ENCODE measurements around the gene ADAP1. TPM values are rescaled to one million over a fixed set of nuclear protein-coding genes. Genes with fewer than 3 reads are reported as not detected.
A peak's percentile ranks its signal among the peaks of the same experiment; 100 is the strongest.

ADAP1 gene
- total and polyA plus RNA-seq, 2 donors from 2014 or later: 36.4 to 48.2 TPM

DNA sequence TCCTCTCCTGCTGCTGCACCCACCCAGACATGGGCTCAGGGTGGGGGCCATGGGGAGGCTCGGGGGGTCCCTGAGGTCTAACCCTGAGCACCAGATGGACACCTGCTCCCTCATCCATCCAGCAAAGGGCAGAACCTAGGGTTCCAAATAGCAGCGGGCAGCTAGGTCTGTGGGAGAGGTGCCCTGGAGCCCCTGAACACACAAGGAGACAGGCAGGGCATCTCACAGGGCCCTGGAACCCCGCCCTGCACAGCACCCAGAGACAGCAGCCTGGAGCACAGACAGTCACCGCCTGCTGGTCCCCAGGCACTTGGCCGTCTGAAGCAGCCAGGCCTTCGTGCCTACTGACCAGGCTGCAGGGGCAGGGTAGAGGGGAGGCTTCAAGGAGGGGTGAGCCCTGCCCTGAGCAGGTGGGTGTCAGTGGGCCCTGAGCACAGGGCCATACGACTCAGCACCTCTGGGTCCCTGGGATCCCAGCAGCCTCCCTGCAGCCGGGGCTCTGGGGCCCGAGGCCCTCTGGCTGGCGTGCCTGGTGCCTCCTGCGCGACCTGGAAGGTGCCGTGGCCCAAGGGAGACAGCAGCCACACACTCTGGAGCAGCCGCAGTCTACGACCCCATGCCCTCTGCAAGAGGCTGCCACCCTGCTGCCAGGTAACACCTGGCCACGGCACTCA, 39.8 kb downstream of the ADAP1 start:
- H3K9me3 ChIP-seq (ENCODE audit: control insufficient read depth in 2 of 3, insufficient read depth in 1 of 3, low read length in 3 of 3): no peaks in the 10 kb centered on the region
- TF ChIP-seq, protein P1, sequence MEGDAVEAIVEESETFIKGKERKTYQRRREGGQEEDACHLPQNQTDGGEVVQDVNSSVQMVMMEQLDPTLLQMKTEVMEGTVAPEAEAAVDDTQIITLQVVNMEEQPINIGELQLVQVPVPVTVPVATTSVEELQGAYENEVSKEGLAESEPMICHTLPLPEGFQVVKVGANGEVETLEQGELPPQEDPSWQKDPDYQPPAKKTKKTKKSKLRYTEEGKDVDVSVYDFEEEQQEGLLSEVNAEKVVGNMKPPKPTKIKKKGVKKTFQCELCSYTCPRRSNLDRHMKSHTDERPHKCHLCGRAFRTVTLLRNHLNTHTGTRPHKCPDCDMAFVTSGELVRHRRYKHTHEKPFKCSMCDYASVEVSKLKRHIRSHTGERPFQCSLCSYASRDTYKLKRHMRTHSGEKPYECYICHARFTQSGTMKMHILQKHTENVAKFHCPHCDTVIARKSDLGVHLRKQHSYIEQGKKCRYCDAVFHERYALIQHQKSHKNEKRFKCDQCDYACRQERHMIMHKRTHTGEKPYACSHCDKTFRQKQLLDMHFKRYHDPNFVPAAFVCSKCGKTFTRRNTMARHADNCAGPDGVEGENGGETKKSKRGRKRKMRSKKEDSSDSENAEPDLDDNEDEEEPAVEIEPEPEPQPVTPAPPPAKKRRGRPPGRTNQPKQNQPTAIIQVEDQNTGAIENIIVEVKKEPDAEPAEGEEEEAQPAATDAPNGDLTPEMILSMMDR (IDR thresholded peaks at IDR 0.05; ENCODE audit: borderline replicate concordance, extremely low read depth, insufficient read depth): no peak
- H3K9ac ChIP-seq (ENCODE audit: low read length in 3 of 3): no peak overlapping the region
- peaks cover 0 to 10% (median 5%) of the 10 kb centered on the region in 3 donors for H3K4me1 ChIP-seq (ENCODE audit: control insufficient read depth in 2 of 3, insufficient read depth in 2 of 3, low read depth in 1 of 3, low read length in 3 of 3)
- FAIRE-seq: no peak
- H3K27me3 ChIP-seq (ENCODE audit: control insufficient read depth, insufficient read depth, low read length): no peaks in the 10 kb centered on the region
- DNase-seq: peak in 1 of 5 donors; percentile 60
- no peaks in the 10 kb centered on the region for H3K36me3 ChIP-seq (ENCODE audit: control insufficient read depth in 2 of 3, insufficient read depth in 3 of 3, low read length in 3 of 3)
- intact Hi-C loops (cut with DNase I): no loop called here
- H3K4me3 ChIP-seq (ENCODE audit: low read length in 3 of 3): no peak overlapping the region
- H3K27ac ChIP-seq (ENCODE audit: low read depth in 2 of 2, low read length in 2 of 2): peak overlapping the region; percentile 5 to 32

DNA sequence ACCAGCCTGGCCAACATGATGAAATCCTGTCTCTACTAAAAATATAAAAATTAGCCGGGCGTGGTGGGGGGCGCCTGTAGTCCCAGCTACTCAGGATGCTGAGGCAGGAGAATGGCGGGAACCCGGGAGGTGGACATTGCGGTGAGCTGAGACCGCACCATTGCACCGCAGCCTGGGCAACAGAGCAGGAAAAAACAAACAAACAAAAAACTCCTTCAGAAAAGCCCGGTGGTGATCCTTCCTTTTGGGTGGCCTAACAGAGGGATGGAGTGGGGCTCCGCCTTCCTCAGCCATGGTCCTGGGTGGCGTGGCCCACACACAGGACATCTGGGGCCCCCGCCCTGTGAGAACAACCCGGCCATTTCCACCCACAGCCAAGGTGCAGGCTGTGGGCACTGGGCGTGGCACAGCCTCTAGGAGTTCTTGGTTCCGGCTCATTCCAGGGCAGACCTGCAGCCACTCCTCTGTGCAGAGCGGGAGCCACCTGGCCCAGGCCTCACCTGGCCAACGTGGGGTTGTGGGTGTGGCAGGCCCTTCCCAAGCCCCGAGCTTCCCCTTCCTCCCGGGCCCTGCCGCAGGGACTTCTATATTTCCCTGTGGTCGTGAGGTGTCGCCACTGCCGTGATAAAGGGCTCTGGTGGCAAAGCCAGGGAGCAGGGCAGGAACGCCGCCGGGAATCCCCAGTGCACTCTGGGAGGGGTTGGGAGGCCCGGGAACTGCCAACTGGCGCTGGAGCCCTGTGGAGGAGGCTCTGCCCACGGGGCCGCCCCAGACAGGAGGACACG, 40.6 kb downstream of the ADAP1 start:
- FAIRE-seq (no peak), DNase-seq (peak in 2 of 5 donors; percentile 33 to 94)
- TF ChIP-seq, protein P1 (IDR thresholded peaks at IDR 0.05; ENCODE audit: borderline replicate concordance, extremely low read depth, insufficient read depth): peak; percentile 11
- Histone ChIP-seq H3K9me3 (ENCODE audit: control insufficient read depth in 2 of 3, insufficient read depth in 1 of 3, low read length in 3 of 3) (no peaks in the 10 kb centered on the region), H3K27ac (ENCODE audit: low read depth in 2 of 2, low read length in 2 of 2) (peak overlapping the region; percentile 5 to 13), H3K9ac (ENCODE audit: low read length in 3 of 3) (no peak overlapping the region), H3K4me1 (ENCODE audit: control insufficient read depth in 2 of 3, insufficient read depth in 2 of 3, low read depth in 1 of 3, low read length in 3 of 3) (peaks cover 0 to 11% (median 5%) of the 10 kb centered on the region in 3 donors), H3K4me3 (ENCODE audit: low read length in 3 of 3) (no peak overlapping the region), H3K27me3 (ENCODE audit: control insufficient read depth, insufficient read depth, low read length) (no peaks in the 10 kb centered on the region), H3K36me3 (ENCODE audit: control insufficient read depth in 2 of 3, insufficient read depth in 3 of 3, low read length in 3 of 3) (no peaks in the 10 kb centered on the region)
- intact Hi-C loops (cut with DNase I): no loop called here

DNA sequence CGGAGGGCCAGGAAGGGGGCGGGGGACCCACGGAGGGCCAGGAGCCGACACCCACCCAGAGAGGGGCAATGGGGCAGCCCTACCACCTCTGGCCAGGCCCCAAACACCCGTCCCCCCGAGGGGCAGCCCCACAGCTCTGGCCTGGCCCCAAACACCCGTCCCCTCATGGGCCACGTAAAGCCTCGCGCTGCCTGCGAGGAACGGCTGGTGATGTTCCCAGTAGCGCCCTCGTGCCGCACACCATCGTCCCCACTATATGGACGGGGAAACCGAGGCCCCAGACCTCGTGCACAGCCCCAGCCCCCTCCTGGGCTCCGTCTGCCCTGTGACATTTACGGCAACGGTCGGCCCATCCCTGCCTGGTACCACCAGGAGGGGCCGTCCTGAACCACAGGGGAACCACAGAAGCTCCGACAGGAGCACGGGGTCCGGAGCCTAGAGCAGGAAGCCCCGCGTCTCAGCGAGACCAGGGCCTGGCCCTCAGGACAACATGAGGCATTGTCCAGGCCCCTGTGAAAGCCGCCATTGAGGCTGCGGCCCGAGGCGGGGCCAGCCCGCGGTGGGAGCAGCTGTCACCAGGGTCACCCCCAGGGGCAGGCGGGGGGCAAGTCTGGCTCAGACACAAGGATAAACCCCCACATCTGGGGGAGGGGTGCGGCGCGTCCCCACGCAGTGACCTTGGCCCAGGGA, 42.5 kb downstream of the ADAP1 start:
- H3K4me1 ChIP-seq (ENCODE audit: control insufficient read depth in 2 of 3, insufficient read depth in 2 of 3, low read depth in 1 of 3, low read length in 3 of 3): peaks cover 0 to 11% (median 5%) of the 10 kb centered on the region in 3 donors
- no peak overlapping the region for H3K9ac ChIP-seq (ENCODE audit: low read length in 3 of 3)
- H3K9me3 ChIP-seq (ENCODE audit: control insufficient read depth in 2 of 3, insufficient read depth in 1 of 3, low read length in 3 of 3): no peaks in the 10 kb centered on the region
- no peaks in the 10 kb centered on the region for H3K27me3 ChIP-seq (ENCODE audit: control insufficient read depth, insufficient read depth, low read length)
- TF ChIP-seq, protein P1 (IDR thresholded peaks at IDR 0.05; ENCODE audit: borderline replicate concordance, extremely low read depth, insufficient read depth): no peak
- intact Hi-C loops (cut with DNase I): no loop called here
- no peak overlapping the region for H3K4me3 ChIP-seq (ENCODE audit: low read length in 3 of 3)
- no peaks in the 10 kb centered on the region for H3K36me3 ChIP-seq (ENCODE audit: control insufficient read depth in 2 of 3, insufficient read depth in 3 of 3, low read length in 3 of 3)
- no peak overlapping the region for H3K27ac ChIP-seq (ENCODE audit: low read depth in 2 of 2, low read length in 2 of 2)
- peak in 1 of 5 donors; percentile 82 for DNase-seq
- FAIRE-seq: no peak
